Inflammatory macrophage treated with lipopolysaccharide for 1 hour (primary cell): Measurements from ENCODE around the gene TXNIP.

ENCODE experiments used
- DNase-seq, 2 donors: peaks; one replicate each; pipeline ENCODE4 v3.0.0-alpha.2; 2020 to 2022

The TXNIP gene

GRCh38 chr1:145985502-145986439, 10.6 kb downstream of the TXNIP start:
- DNase-seq: peak; percentile 60 to 67

GRCh38 chr1:145985129-145985501, 11.3 kb downstream of the TXNIP start:
- DNase-seq: no peak

GRCh38 chr1:145983960-145984830, 12.2 kb downstream of the TXNIP start:
- no peak for DNase-seq

- peak in 1 of 2 donors; percentile 44 for DNase-seq
Observed at GRCh38 chr1:145983206-145983675, 13.1 kb downstream of the TXNIP start.

- DNase-seq: no peak
Observed at GRCh38 chr1:145982010-145982723, 14.2 kb downstream of the TXNIP start.

GRCh38 chr1:145980457-145980994, 15.9 kb downstream of the TXNIP start:
- DNase-seq: no peak

- DNase-seq: no peak
Observed at GRCh38 chr1:145979746-145980456, 16.5 kb downstream of the TXNIP start.

- DNase-seq: peak; percentile 98 to 100
Observed at GRCh38 chr1:145978854-145979745, 17.3 kb downstream of the TXNIP start.

GRCh38 chr1:145978471-145978853, 17.9 kb downstream of the TXNIP start:
- DNase-seq: no peak

GRCh38 chr1:145977486-145978470, 18.6 kb downstream of the TXNIP start:
- peak; percentile 58 to 79 for DNase-seq

GRCh38 chr1:145977016-145977415, 19.4 kb downstream of the TXNIP start:
- DNase-seq: no peak

GRCh38 chr1:145975216-145975615, 21.2 kb downstream of the TXNIP start:
- DNase-seq: no peak

- DNase-seq: no peak
Observed at GRCh38 chr1:145974721-145975120, 21.7 kb downstream of the TXNIP start.

GRCh38 chr1:145972580-145972979, 23.8 kb downstream of the TXNIP start:
- no peak for DNase-seq

- DNase-seq: no peak
Observed at GRCh38 chr1:145967288-145967687, 29.1 kb downstream of the TXNIP start.

- no peak for DNase-seq
Observed at GRCh38 chr1:145965119-145965744, 31.1 kb downstream of the TXNIP start.

- peak; percentile 89 to 92 for DNase-seq
Observed at GRCh38 chr1:145964328-145965118, 31.9 kb downstream of the TXNIP start, which contains the start of the genes ANKRD34A and POLR3GL. Gene ANKRD34A, minus strand, starts transcription at chr1:145964575. Its CDS starts 2,816 bp downstream, at chr1:145961759. Gene POLR3GL, plus strand, starts transcription at chr1:145964690. Its CDS starts 10,176 bp downstream, at chr1:145974866.
